ENCODE results near the gene CDX1.

CDX1 gene

GRCh38 chr5:150166650-150167511 is at the start of gene CDX1:
Gene CDX1, plus strand, starts transcription at chr5:150166778. Its CDS starts 99 bp downstream, at chr5:150166877.
- no peak for DNase-seq

- DNase-seq, result no peak
Observed at GRCh38 chr5:150117945-150118560, 48.5 kb upstream of the CDX1 start.

- no peak for DNase-seq
Observed at GRCh38 chr5:150118561-150119229, 47.9 kb upstream of the CDX1 start.

- DNase-seq, result no peak
Observed at GRCh38 chr5:150119421-150120061, 47.0 kb upstream of the CDX1 start.

GRCh38 chr5:150120062-150120441 is 46.5 kb upstream of the CDX1 start:
- DNase-seq, result no peak

- no peak for DNase-seq
Observed at GRCh38 chr5:150120617-150121447, 45.7 kb upstream of the CDX1 start.

GRCh38 chr5:150121448-150122157 is 45.0 kb upstream of the CDX1 start:
- DNase-seq, result no peak

- no peak for DNase-seq
Observed at GRCh38 chr5:150122158-150122510, 44.4 kb upstream of the CDX1 start.

- no peak for DNase-seq
Observed at GRCh38 chr5:150122536-150123481, 43.8 kb upstream of the CDX1 start.

- DNase-seq, result no peak
Observed at GRCh38 chr5:150123542-150123941, 43.0 kb upstream of the CDX1 start.

GRCh38 chr5:150124111-150124557 is 42.4 kb upstream of the CDX1 start:
- no peak for DNase-seq

GRCh38 chr5:150124596-150124995 is 42.0 kb upstream of the CDX1 start:
- DNase-seq, result no peak

GRCh38 chr5:150125334-150125733 is 41.2 kb upstream of the CDX1 start:
- no peak for DNase-seq

GRCh38 chr5:150126199-150126920 is 40.2 kb upstream of the CDX1 start:
- no peak for DNase-seq

GRCh38 chr5:150126921-150127265 is 39.7 kb upstream of the CDX1 start:
- DNase-seq, result no peak

- DNase-seq, result no peak
Observed at GRCh38 chr5:150129454-150129812, 37.1 kb upstream of the CDX1 start.

GRCh38 chr5:150129813-150130492 is 36.6 kb upstream of the CDX1 start:
- peak; percentile 26 for DNase-seq

- no peak for DNase-seq
Observed at GRCh38 chr5:150130493-150130922, 36.1 kb upstream of the CDX1 start.

- DNase-seq, result no peak
Observed at GRCh38 chr5:150131461-150131860, 35.1 kb upstream of the CDX1 start.

Data from NCI-H2227 treated with DMSO at 0.1 percent for 48 hours (cell line).